B cell (primary cell): ENCODE data around the gene PRSS50. TPM values are rescaled to one million over a fixed set of nuclear protein-coding genes. Genes with fewer than 3 reads are reported as not detected.

Experiments
- ATAC-seq: fragments of 200-7000 bp; cut with Tn5 transposase; one replicate; pipeline ENCODE4 v1.10.0; 2021; ENCODE audit warnings: low read depth, mild to moderate bottlenecking, moderate number of reproducible peaks, moderate library complexity
- CTCF ChIA-PET: fragments of 350-600 bp; sonication (Branson Sonifier 250); formaldehyde crosslinking; loops from one replicate; lab custom pipeline; 2021; ENCODE audit warnings: antibody characterized with exemption, inconsistent platforms; lab: Charles Lee
- POLR2A ChIA-PET: fragments of 350-600 bp; sonication (Branson Sonifier 250); formaldehyde crosslinking; loops from one replicate; lab custom pipeline; 2021; ENCODE audit warnings: antibody characterized with exemption; lab: Charles Lee
- DNase-seq: peaks from one replicate; pipeline ENCODE4 v3.0.0; 2013
- H2AFZ ChIP-seq: 2 replicates; pipeline ENCODE4 v1.6.1; 2012; ENCODE audit warnings: mild to moderate bottlenecking, low read depth, low read length; ENCODE audit not compliant: insufficient read depth, poor library complexity, severe bottlenecking
- H3K27ac ChIP-seq, 2 donors: 1 replicate in 1 of 2; 2 replicates in 1 of 2; pipeline ENCODE4 v1.5.1; 2012 to 2013; ENCODE audit warnings: low read length in 2 of 2, mild to moderate bottlenecking in 2 of 2, moderate library complexity in 1 of 2
- H3K27me3 ChIP-seq, 4 experiments: fragments of 200-600 bp in 1 of 4; sonication (generic) in 1 of 4; replicated peaks in 1 of 4; 1 replicate in 2 of 4; 2 replicates in 2 of 4; pipeline versions ENCODE4 v1.6.1 to v1.7.0; 2013 to 2016; ENCODE audit warnings: low read length in 3 of 4, mild to moderate bottlenecking in 2 of 4, mixed read lengths in 1 of 4, moderate library complexity in 1 of 4; ENCODE audit not compliant: insufficient read depth in 4 of 4, control insufficient read depth in 3 of 4; ENCODE audit errors: control extremely low read depth in 1 of 4
- H3K36me3 ChIP-seq, 2 experiments: replicated peaks in 1 of 2; 1 replicate in 1 of 2; 2 replicates in 1 of 2; pipeline versions ENCODE4 v1.6.1 to v1.7.1; 2013; ENCODE audit warnings: low read length in 1 of 2; ENCODE audit not compliant: insufficient read depth in 2 of 2, control insufficient read depth in 1 of 2; ENCODE audit errors: control extremely low read depth in 1 of 2, extremely low read depth in 1 of 2
- H3K4me1 ChIP-seq, 2 donors: fragments of 200-600 bp in 1 of 2; sonication (generic) in 1 of 2; 1 replicate in 1 of 2; 2 replicates in 1 of 2; pipeline versions ENCODE4 v1.5.1 to v1.6.1; 2013 to 2017; ENCODE audit warnings: low read length in 2 of 2; ENCODE audit not compliant: control insufficient read depth in 2 of 2, insufficient read depth in 2 of 2
- H3K4me2 ChIP-seq: replicated peaks from 2 replicates; pipeline ENCODE3; 2012; ENCODE audit warnings: mild to moderate bottlenecking, low read depth, low read length; ENCODE audit not compliant: poor library complexity, severe bottlenecking
- H3K4me3 ChIP-seq, 5 experiments: fragments of 200-600 bp in 1 of 5; sonication (generic) in 1 of 5; 1 replicate in 3 of 5; 2 replicates in 2 of 5; pipeline versions ENCODE4 v1.5.1 to v1.7.0; 2011 to 2016; ENCODE audit warnings: low read length in 4 of 5, mild to moderate bottlenecking in 4 of 5, low read depth in 2 of 5, control low read depth in 1 of 5, moderate library complexity in 1 of 5; ENCODE audit not compliant: insufficient read depth in 1 of 5; ENCODE audit errors: control extremely low read depth in 1 of 5, extremely low read depth in 1 of 5
- H3K79me2 ChIP-seq: fragments of 200-600 bp; sonication (generic); one replicate; pipeline ENCODE4 v1.6.0; 2016; ENCODE audit warnings: low read length; ENCODE audit not compliant: control insufficient read depth, insufficient read depth
- H3K9ac ChIP-seq: fragments of 200-600 bp; sonication (generic); 2 replicates; pipeline ENCODE4 v1.6.1; 2017; ENCODE audit warnings: mild to moderate bottlenecking, low read length, moderate library complexity
- H3K9me3 ChIP-seq, 3 donors: one replicate each; pipeline versions ENCODE4 v1.6.1 to v1.7.1; 2013; ENCODE audit warnings: low read length in 2 of 3; ENCODE audit not compliant: control insufficient read depth in 2 of 3, insufficient read depth in 1 of 3; ENCODE audit errors: control extremely low read depth in 1 of 3
- H4K20me1 ChIP-seq: 2 replicates; pipeline ENCODE4 v1.6.0; 2012; ENCODE audit warnings: mild to moderate bottlenecking, low read length; ENCODE audit not compliant: insufficient read depth, control insufficient read depth, poor library complexity, severe bottlenecking
- H3K27ac Mint-ChIP-seq: one replicate; pipeline ENCODE4 v1.8.0; 2021; ENCODE audit warnings: mixed read lengths
- H3K27me3 Mint-ChIP-seq: one replicate; pipeline ENCODE4 v1.8.0; 2021; ENCODE audit warnings: mixed read lengths
- H3K4me1 Mint-ChIP-seq: one replicate; pipeline ENCODE4 v1.8.0; 2021; ENCODE audit warnings: mixed read lengths
- H3K4me3 Mint-ChIP-seq: one replicate; pipeline ENCODE4 v1.8.0; 2021; ENCODE audit warnings: mixed read lengths
- H3K9me3 Mint-ChIP-seq: one replicate; pipeline ENCODE4 v1.8.0; 2022; ENCODE audit warnings: mixed read lengths; ENCODE audit not compliant: insufficient read depth
- CTCF ChIP-seq: fragments of 200-600 bp; IDR thresholded peaks from one replicate; pipeline ENCODE4 v1.8.0; 2022; ENCODE audit warnings: antibody characterized with exemption, mild to moderate bottlenecking
- EZH2 ChIP-seq: IDR thresholded peaks from 2 replicates; pipeline ENCODE4 v1.6.1; 2012; ENCODE audit warnings: borderline replicate concordance, low read depth, mild to moderate bottlenecking, moderate library complexity, low read length; ENCODE audit not compliant: insufficient read depth, poor library complexity, severe bottlenecking
- WGBS: methylation state at CpG from one replicate; pipeline ENCODE4 v1.1.5; 2013; ENCODE audit warnings: missing lambda C conversion rate; ENCODE audit not compliant: insufficient coverage; 5-methylcytosine and 5-hydroxymethylcytosine counted together
- intact Hi-C: fragments of 100-400 bp; cut with micrococcal nuclease; formaldehyde crosslinking; loops from one replicate; pipeline ENCODE4 v1.10.0; 2022
- polyA plus RNA-seq: library from polyadenylated mRNA; depleted of rRNA; stranded (reverse); fragments of >200 nt; gene quantifications from 2 replicates; pipeline ENCODE4 v1.2.3, GENCODE V29; 2012
- total RNA-seq, 2 donors: library from RNA; stranded (reverse); fragments of 120-200 nt in 1 of 2; gene quantifications; 1 replicate in 1 of 2; 2 replicates in 1 of 2; pipeline versions ENCODE4 v1.2.3 to v1.2.4, GENCODE V29; 2013 to 2022

The PRSS50 gene
- total and polyA plus RNA-seq, 2 donors (not counting 1 experiment from before 2014, with no cell fraction given), result 0.09 to 0.10 TPM

GRCh38 chr3:46712191-46713049 is 5.2 kb downstream of the PRSS50 start:
- no peaks in the 10 kb centered on the region for H3K36me3 ChIP-seq
- H3K9me3 ChIP-seq, result no peaks in the 10 kb centered on the region
- intact Hi-C loops, result no loop called here
- no peaks in the 10 kb centered on the region for H4K20me1 ChIP-seq
- Mint-ChIP-seq H3K4me3 (no peak overlapping the region), H3K27ac (no peak overlapping the region), H3K4me1 (no peaks in the 10 kb centered on the region), H3K27me3 (peaks cover 3% of the 10 kb centered on the region), H3K9me3 (no peaks in the 10 kb centered on the region)
- no peak overlapping the region for H3K9ac ChIP-seq
- no peak overlapping the region for H3K4me2 ChIP-seq
- no peaks in the 10 kb centered on the region for H3K79me2 ChIP-seq
- no peak overlapping the region for H3K27ac ChIP-seq
- H3K4me1 ChIP-seq, result no peaks in the 10 kb centered on the region
- ChIA-PET POLR2A (no interaction called here), CTCF (no interaction called here)
- no peak overlapping the region for H2AFZ ChIP-seq
- no peak for TF ChIP-seq CTCF
- TF ChIP-seq EZH2, result no peak
- no peaks in the 10 kb centered on the region for H3K27me3 ChIP-seq
- WGBS, result 87% methylated on average over 5 of the region's 13 CpGs
- DNase-seq (no peak), ATAC-seq (no peak)
- no peak overlapping the region for H3K4me3 ChIP-seq

GRCh38 chr3:46711760-46712159 is 5.9 kb downstream of the PRSS50 start:
- no peak overlapping the region for H3K27ac Mint-ChIP-seq
- peaks cover 3% of the 10 kb centered on the region for H3K27me3 Mint-ChIP-seq
- H3K4me3 Mint-ChIP-seq, result no peak overlapping the region
- Histone ChIP-seq H3K4me3 (no peak overlapping the region), H3K9ac (no peak overlapping the region), H3K9me3 (no peaks in the 10 kb centered on the region), H4K20me1 (no peaks in the 10 kb centered on the region), H3K79me2 (no peaks in the 10 kb centered on the region), H3K36me3 (no peaks in the 10 kb centered on the region), H2AFZ (no peak overlapping the region), H3K27ac (no peak overlapping the region), H3K4me2 (no peak overlapping the region), H3K27me3 (no peaks in the 10 kb centered on the region), H3K4me1 (no peaks in the 10 kb centered on the region)
- POLR2A ChIA-PET, result no interaction called here
- WGBS, result 100% methylated on average over 5 of the region's 7 CpGs
- CTCF ChIA-PET, result no interaction called here
- no peak for ATAC-seq
- TF ChIP-seq CTCF, result no peak
- no peak for TF ChIP-seq EZH2
- no peaks in the 10 kb centered on the region for H3K4me1 Mint-ChIP-seq
- intact Hi-C loops, result no loop called here
- no peak for DNase-seq
- H3K9me3 Mint-ChIP-seq, result no peaks in the 10 kb centered on the region
